Mesothelial cell of epicardium (in vitro differentiated cells): ENCODE results near the gene NRSN2. TPM values are rescaled to one million over a fixed set of nuclear protein-coding genes. Genes with fewer than 3 reads are reported as not detected.
A peak's percentile ranks its signal among the peaks of the same experiment; 100 is the strongest.

Experiments
- DNase-seq, 2 experiments: peaks; one replicate each; pipeline ENCODE4 v3.0.0; 2021; ENCODE audit warnings: low spot score in 2 of 2; ENCODE audit not compliant: unreplicated experiment in 2 of 2
- H3K27ac Mint-ChIP-seq: 2 replicates; pipeline ENCODE4 v1.8.0; 2021; ENCODE audit warnings: mixed read lengths
- H3K27me3 Mint-ChIP-seq: 2 replicates; pipeline ENCODE4 v1.8.0; 2021; ENCODE audit warnings: low read depth, mixed read lengths
- H3K36me3 Mint-ChIP-seq: 2 replicates; pipeline ENCODE4 v1.8.0; 2021; ENCODE audit warnings: mixed read lengths
- H3K4me1 Mint-ChIP-seq: 2 replicates; pipeline ENCODE4 v1.8.0; 2021; ENCODE audit warnings: mixed read lengths
- H3K4me3 Mint-ChIP-seq: 2 replicates; pipeline ENCODE4 v1.8.0; 2021; ENCODE audit warnings: mild to moderate bottlenecking, moderate library complexity, mixed read lengths
- H3K9me3 Mint-ChIP-seq: 2 replicates; pipeline ENCODE4 v1.8.0; 2021; ENCODE audit warnings: mixed read lengths
- CTCF ChIP-seq: fragments of 200-600 bp; sonication (generic); IDR thresholded peaks from one replicate; pipeline ENCODE4 v1.5.0; 2021; ENCODE audit warnings: antibody characterized with exemption; ENCODE audit not compliant: unreplicated experiment
- total RNA-seq: library from RNA; stranded (reverse); gene quantifications from 3 replicates; pipeline ENCODE4 v1.2.1, GENCODE V29; 2021

NRSN2 gene
- total RNA-seq, 1 donor from 2014 or later = 46.2 TPM

GRCh38 chr20:310645-311044, 36.3 kb upstream of the NRSN2 start:
- Mint-ChIP-seq H3K4me1 (peaks cover 33% of the 10 kb centered on the region), H3K27me3 (no peaks in the 10 kb centered on the region), H3K4me3 (peak overlapping the region; percentile 72), H3K36me3 (no peaks in the 10 kb centered on the region), H3K9me3 (no peaks in the 10 kb centered on the region), H3K27ac (peak overlapping the region; percentile 98)
- TF ChIP-seq CTCF = no peak
- DNase-seq = no peak

GRCh38 chr20:311609-312008, 35.3 kb upstream of the NRSN2 start:
- H3K4me3 Mint-ChIP-seq = no peak overlapping the region
- no peaks in the 10 kb centered on the region for H3K9me3 Mint-ChIP-seq
- TF ChIP-seq CTCF = no peak
- peaks cover 3% of the 10 kb centered on the region for H3K36me3 Mint-ChIP-seq
- DNase-seq = no peak
- peaks cover 33% of the 10 kb centered on the region for H3K4me1 Mint-ChIP-seq
- no peaks in the 10 kb centered on the region for H3K27me3 Mint-ChIP-seq
- H3K27ac Mint-ChIP-seq = no peak overlapping the region

DNA sequence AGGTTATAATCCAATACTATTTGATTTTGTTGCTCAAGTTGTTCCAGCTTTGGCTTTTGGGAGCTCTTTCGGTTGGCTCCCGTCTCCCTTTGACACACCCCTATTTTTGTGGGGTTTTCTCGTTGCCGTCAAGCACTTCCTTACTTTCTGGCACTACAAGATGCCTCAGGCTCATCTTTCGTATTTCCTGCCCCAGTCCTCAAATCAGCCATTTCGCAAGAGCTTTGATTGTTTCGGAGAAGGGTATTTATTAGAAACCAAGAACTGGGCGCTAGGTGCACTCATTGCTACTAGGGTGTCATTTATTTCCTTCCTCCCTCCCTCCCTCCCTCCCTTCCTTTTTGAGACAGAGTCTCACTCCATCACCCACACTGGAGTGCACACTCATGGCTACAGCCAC, 34.8 kb upstream of the NRSN2 start:
- Mint-ChIP-seq H3K27me3 (no peaks in the 10 kb centered on the region), H3K9me3 (no peaks in the 10 kb centered on the region), H3K27ac (peak overlapping the region; percentile 50), H3K4me3 (no peak overlapping the region), H3K4me1 (peaks cover 33% of the 10 kb centered on the region), H3K36me3 (peaks cover 3% of the 10 kb centered on the region)
- no peak for TF ChIP-seq CTCF
- no peak for DNase-seq

- peaks cover 32% of the 10 kb centered on the region for H3K4me1 Mint-ChIP-seq
- no peak for TF ChIP-seq CTCF
- H3K36me3 Mint-ChIP-seq = peaks cover 3% of the 10 kb centered on the region
- H3K9me3 Mint-ChIP-seq = no peaks in the 10 kb centered on the region
- H3K27ac Mint-ChIP-seq = no peak overlapping the region
- no peaks in the 10 kb centered on the region for H3K27me3 Mint-ChIP-seq
- H3K4me3 Mint-ChIP-seq = no peak overlapping the region
- no peak for DNase-seq
These were observed 34.0 kb upstream of the NRSN2 start for GRCh38 chr20:312866-313265.

DNA sequence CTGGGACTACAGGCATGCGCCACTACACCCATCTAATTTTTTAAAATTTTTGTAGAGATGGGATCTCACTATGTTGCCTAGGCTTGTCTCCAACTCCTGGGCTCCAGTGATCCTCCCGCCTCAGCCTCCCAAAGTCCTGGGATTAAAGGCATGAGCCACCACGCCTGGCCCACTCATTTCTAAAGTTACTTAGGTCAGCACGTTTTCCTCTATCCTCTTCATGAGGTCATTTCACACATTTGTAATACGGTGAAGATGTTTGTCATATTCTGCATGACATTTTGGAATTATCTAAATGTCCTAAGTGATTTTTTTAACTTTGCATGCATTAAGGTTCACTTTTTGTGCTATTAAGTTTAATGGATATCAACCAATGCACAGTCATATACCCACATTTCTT, 33.5 kb upstream of the NRSN2 start:
- Mint-ChIP-seq H3K4me3 (no peak overlapping the region), H3K9me3 (no peaks in the 10 kb centered on the region), H3K4me1 (peaks cover 27% of the 10 kb centered on the region), H3K36me3 (peaks cover 3% of the 10 kb centered on the region), H3K27me3 (no peaks in the 10 kb centered on the region), H3K27ac (no peak overlapping the region)
- TF ChIP-seq CTCF = no peak
- DNase-seq = no peak

- peaks cover 21% of the 10 kb centered on the region for H3K4me1 Mint-ChIP-seq
- H3K27me3 Mint-ChIP-seq = no peaks in the 10 kb centered on the region
- H3K27ac Mint-ChIP-seq = no peak overlapping the region
- no peak for TF ChIP-seq CTCF
- H3K4me3 Mint-ChIP-seq = no peak overlapping the region
- no peak for DNase-seq
- no peaks in the 10 kb centered on the region for H3K9me3 Mint-ChIP-seq
- H3K36me3 Mint-ChIP-seq = peaks cover 3% of the 10 kb centered on the region
These were observed 33.0 kb upstream of the NRSN2 start for GRCh38 chr20:313948-314347.
